Measurements from ENCODE around the gene THAP12. TPM values are rescaled to one million over a fixed set of nuclear protein-coding genes. Genes with fewer than 3 reads are reported as not detected.
"Not testable (repeated sequence)": the region's sequence is repeated elsewhere in the genome, so short reads cannot be mapped to it uniquely, and the experiment has no call there.

The THAP12 gene
- total and polyA plus RNA-seq, 5 donors, result 10.5 to 23.6 (median 19.4) TPM

DNA sequence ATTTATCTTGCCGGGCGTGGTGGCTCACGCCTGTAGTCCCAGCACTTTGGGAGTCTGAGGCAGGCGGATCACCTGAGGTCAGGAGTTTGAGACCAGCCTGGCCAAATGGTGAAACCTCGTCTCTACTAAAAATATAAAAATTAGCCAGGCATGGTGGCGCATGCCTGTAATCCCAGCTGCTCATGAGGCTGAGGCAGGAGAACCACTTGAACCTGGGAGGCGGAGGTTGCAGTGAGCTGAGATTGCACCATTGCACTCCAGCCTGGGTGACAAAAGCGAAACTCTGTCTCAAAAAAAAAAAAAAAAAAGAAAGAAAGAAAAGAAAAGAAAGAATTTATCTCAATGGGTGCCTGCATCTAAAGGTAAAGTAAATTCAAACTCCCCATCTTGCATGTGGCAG, 20.6 kb upstream of the THAP12 start:
- intact Hi-C loops (cut with DNase I); H3K4me1 ChIP-seq (ENCODE audit: control insufficient read depth, insufficient read depth, low read length); ATAC-seq; H3K4me3 ChIP-seq (ENCODE audit: low read length); H3K27me3 ChIP-seq (ENCODE audit: control insufficient read depth, insufficient read depth); H3K27ac ChIP-seq (ENCODE audit: low read length); H3K9me3 ChIP-seq (ENCODE audit: control insufficient read depth, low read length); DNase-seq: not testable (repeated sequence)
- 93% methylated on average over 8 of the region's 8 CpGs for WGBS

DNA sequence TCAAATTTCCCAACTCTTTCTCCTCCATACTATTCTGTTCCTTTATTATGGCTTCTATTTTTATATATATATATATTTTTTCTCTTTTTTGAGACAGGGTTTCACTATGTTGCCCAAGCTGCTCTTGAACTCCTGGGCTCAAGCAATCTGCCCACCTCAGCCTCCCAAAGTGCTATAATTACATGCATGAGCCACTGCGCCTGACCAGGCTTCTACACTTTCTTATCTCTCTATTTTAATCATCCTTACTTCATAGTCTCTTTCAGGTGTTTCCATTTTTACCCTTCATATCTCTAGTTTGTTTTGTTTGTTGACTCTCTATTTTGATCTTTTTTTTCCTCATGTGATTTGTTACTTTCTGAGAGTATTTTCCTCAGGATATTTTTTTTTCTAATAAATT, 20.0 kb upstream of the THAP12 start:
- no peak for DNase-seq
- Histone ChIP-seq H3K4me1 (ENCODE audit: control insufficient read depth, insufficient read depth, low read length) (no peaks in the 10 kb centered on the region), H3K27ac (ENCODE audit: low read length) (no peak overlapping the region), H3K9me3 (ENCODE audit: control insufficient read depth, low read length) (no peaks in the 10 kb centered on the region), H3K27me3 (ENCODE audit: control insufficient read depth, insufficient read depth) (no peaks in the 10 kb centered on the region), H3K4me3 (ENCODE audit: low read length) (no peak overlapping the region)
- 71% methylated on average over 1 of the region's 1 CpG for WGBS
- ATAC-seq, result no peak
- intact Hi-C loops (cut with DNase I), result no loop called here

DNA sequence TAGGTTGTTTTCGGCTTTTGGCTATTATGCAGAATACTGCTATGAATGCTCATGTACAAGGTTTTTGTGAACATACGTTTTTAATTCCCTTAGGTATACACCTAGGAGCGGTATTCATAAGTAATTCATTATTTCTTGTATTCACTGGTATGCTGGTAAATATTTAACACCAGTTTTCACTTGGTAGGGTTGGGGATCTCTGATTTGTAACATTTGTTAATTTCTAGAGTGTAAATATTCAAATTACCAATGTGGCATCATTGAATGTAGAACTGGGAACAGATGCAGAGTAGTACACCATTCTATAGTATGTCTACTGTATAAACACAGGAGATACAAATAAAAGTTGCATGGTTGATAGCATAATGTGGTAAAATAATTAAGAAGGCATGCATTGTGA, 16.5 kb upstream of the THAP12 start:
- Histone ChIP-seq H3K4me1 (ENCODE audit: control insufficient read depth, insufficient read depth, low read length) (no peaks in the 10 kb centered on the region), H3K27me3 (ENCODE audit: control insufficient read depth, insufficient read depth) (no peaks in the 10 kb centered on the region), H3K9me3 (ENCODE audit: control insufficient read depth, low read length) (no peaks in the 10 kb centered on the region), H3K27ac (ENCODE audit: low read length) (no peak overlapping the region), H3K4me3 (ENCODE audit: low read length) (no peak overlapping the region)
- intact Hi-C loops (cut with DNase I), result no loop called here
- no peak for DNase-seq
- 94% methylated on average over 3 of the region's 3 CpGs for WGBS
- no peak for ATAC-seq

DNA sequence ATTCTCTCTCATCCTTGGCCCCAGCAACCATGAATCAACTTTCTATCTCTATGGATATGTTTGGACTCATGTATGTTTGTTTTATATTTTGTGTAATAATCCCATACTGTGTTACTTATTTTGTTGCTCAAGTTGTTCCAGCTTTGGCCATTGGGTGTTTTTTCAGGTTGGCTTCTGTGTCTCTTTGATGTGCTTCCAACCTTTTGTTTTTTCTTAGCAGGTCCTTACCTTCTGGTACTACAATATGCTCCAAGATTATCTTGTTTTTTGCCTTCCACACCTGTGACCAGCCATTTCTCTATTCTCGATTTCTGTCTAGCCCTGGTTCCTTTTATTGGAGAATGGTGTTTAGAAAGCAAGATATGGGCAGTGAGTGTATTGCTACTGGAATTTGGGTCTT, 14.4 kb upstream of the THAP12 start:
- ATAC-seq, result no peak
- WGBS, result 96% methylated on average over 1 of the region's 1 CpG
- no peak overlapping the region for H3K4me3 ChIP-seq (ENCODE audit: low read length)

DNA sequence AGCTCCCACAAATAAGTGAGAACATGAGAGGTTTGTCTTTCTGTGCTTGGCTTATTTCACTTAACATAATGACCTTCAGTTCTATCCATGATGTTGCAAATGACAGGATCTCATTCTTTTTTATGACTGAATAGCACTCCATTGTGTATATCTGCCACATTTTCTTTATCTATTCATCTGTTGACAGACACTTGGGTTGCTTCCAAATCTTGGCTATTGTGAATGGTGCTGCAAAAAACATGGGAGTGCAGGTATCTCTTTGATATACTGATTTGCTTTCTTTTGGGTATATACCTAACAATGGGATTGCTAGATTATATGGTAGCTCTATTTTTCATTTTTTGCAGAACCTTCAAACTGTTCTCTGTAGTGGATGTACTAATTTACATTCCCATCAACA, 13.5 kb upstream of the THAP12 start:
- DNase-seq (no peak), ATAC-seq (no peak)
- H3K9me3 ChIP-seq (ENCODE audit: control insufficient read depth, low read length), result no peaks in the 10 kb centered on the region
- intact Hi-C loops (cut with DNase I), result no loop called here
- H3K4me1 ChIP-seq (ENCODE audit: control insufficient read depth, insufficient read depth, low read length), result no peaks in the 10 kb centered on the region
- H3K27me3 ChIP-seq (ENCODE audit: control insufficient read depth, insufficient read depth), result no peaks in the 10 kb centered on the region
- H3K4me3 ChIP-seq (ENCODE audit: low read length), result no peak overlapping the region
- no peak overlapping the region for H3K27ac ChIP-seq (ENCODE audit: low read length)

More for the DNA sequence above, 14.4 kb upstream of the THAP12 start:
- DNase-seq, result no peak
- H3K27ac ChIP-seq (ENCODE audit: low read length), result no peak overlapping the region
- no peaks in the 10 kb centered on the region for H3K27me3 ChIP-seq (ENCODE audit: control insufficient read depth, insufficient read depth)
- intact Hi-C loops (cut with DNase I), result no loop called here
- H3K4me1 ChIP-seq (ENCODE audit: control insufficient read depth, insufficient read depth, low read length), result no peaks in the 10 kb centered on the region
- no peaks in the 10 kb centered on the region for H3K9me3 ChIP-seq (ENCODE audit: control insufficient read depth, low read length)

DNA sequence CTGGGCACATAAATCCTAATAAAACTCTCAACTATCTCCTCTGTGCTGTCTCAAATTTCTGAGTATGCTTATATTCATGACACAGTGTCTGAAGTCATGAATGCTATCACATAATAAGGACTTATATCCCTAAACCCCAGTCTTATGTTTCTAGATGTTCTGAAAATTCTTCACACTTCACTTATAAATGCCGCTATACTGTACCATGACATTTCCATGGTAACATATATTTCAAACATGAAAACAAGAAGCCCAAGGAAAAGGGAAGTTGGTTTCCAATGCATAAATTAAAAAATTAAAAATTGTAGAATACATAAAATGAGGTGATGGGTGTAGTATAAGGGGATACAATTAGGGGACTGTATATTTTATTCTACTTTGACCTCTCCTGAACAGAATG, 11.9 kb upstream of the THAP12 start:
- H3K27me3 ChIP-seq (ENCODE audit: control insufficient read depth, insufficient read depth), result no peaks in the 10 kb centered on the region
- intact Hi-C loops (cut with DNase I), result no loop called here
- no peak overlapping the region for H3K27ac ChIP-seq (ENCODE audit: low read length)
- H3K9me3 ChIP-seq (ENCODE audit: control insufficient read depth, low read length), result no peaks in the 10 kb centered on the region
- no peak overlapping the region for H3K4me3 ChIP-seq (ENCODE audit: low read length)
- no peaks in the 10 kb centered on the region for H3K4me1 ChIP-seq (ENCODE audit: control insufficient read depth, insufficient read depth, low read length)
- ATAC-seq, result no peak
- WGBS, result 76% methylated on average over 1 of the region's 1 CpG
- no peak for DNase-seq

DNA sequence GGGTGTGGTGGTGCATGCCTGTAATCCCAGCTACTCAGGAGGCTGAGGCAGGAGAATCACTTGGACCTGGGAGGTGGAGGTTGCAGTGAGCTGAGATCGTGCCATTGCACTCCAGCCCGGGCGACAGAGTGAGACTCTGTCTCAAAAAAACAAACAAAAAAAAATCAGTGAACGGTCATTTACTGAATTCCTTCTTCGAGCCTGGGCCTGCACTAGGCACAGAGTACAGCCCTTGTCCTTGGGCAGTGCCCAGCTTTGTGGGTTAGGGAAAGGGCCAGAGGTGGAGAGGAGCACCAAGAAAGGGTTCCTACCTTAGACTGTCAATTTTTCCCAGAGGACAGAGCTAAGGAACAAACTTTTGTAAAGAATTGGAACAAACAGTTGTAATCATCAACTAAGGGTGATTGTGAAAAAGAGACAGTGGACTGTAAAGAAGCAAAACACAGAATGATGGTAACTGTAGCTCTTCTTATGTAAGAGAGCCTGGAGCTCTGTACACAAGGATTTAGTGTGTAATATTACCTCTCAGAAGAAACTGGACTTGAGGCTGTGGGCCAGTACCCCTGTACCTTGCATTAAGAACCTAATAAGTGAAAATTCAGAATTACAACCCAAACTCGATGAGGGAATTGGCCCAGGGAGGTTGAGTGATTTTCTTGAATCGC, 11.0 kb upstream of the THAP12 start:
- Histone ChIP-seq H3K9me3 (ENCODE audit: control insufficient read depth, low read length) (no peaks in the 10 kb centered on the region), H3K4me3 (ENCODE audit: low read length) (no peak overlapping the region), H3K27me3 (ENCODE audit: control insufficient read depth, insufficient read depth) (no peaks in the 10 kb centered on the region), H3K27ac (ENCODE audit: low read length) (no peak overlapping the region), H3K4me1 (ENCODE audit: control insufficient read depth, insufficient read depth, low read length) (no peaks in the 10 kb centered on the region)
- ATAC-seq (no peak), DNase-seq (no peak)
- WGBS, result 92% methylated on average over 7 of the region's 7 CpGs
- intact Hi-C loops (cut with DNase I), result no loop called here

DNA sequence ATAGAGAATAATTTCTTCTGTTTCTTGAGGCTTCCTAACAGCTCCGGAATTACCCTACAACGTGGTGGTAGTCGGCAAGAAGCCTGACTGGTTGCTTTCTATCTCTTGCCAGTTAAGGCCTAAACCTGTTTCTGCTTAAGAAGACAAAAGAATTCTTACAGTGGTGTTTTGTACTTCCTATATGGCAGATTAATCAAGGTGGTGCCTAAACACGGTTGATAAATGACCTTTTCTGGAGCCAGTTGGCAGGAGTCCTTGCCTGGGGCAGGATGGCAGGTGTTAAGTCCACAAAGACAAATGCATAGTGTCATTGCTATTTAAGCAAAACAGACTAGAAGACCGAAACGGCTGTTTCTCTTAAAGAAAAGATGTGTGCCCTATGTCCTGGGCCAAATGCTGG, 10.1 kb upstream of the THAP12 start:
- Histone ChIP-seq H3K4me3 (ENCODE audit: low read length) (no peak overlapping the region), H3K27me3 (ENCODE audit: control insufficient read depth, insufficient read depth) (no peaks in the 10 kb centered on the region), H3K4me1 (ENCODE audit: control insufficient read depth, insufficient read depth, low read length) (no peaks in the 10 kb centered on the region), H3K9me3 (ENCODE audit: control insufficient read depth, low read length) (no peaks in the 10 kb centered on the region), H3K27ac (ENCODE audit: low read length) (no peak overlapping the region)
- DNase-seq, result no peak
- intact Hi-C loops (cut with DNase I), result no loop called here
- WGBS, result 67% methylated on average over 6 of the region's 6 CpGs
- ATAC-seq, result no peak

DNA sequence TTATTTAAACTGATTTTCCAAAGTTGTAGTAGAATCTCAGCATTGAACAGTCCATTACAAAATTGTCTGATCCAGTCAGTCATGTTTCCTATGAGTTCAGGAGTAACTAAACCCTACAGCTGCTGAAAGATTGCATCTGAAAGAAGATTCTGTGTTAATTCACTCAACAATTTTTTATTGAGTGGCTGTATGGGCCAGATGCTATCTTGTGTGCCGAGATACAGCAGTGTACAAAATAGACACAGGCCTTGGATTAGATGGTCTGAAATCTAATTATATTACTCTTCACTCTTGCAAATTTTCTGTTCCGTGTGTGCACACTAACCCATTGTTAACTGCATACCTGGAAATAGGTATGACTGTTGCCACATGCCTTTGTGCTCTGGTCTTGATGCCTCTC, 7.5 kb upstream of the THAP12 start:
- Histone ChIP-seq H3K4me1 (ENCODE audit: control insufficient read depth, insufficient read depth, low read length) (no peaks in the 10 kb centered on the region), H3K27me3 (ENCODE audit: control insufficient read depth, insufficient read depth) (no peaks in the 10 kb centered on the region), H3K4me3 (ENCODE audit: low read length) (no peak overlapping the region), H3K27ac (ENCODE audit: low read length) (no peak overlapping the region), H3K9me3 (ENCODE audit: control insufficient read depth, low read length) (no peaks in the 10 kb centered on the region)
- WGBS, result 90% methylated on average over 2 of the region's 2 CpGs
- ATAC-seq, result no peak
- no peak for DNase-seq
- intact Hi-C loops (cut with DNase I), result loop anchor here in 1 of 4 donors (10.0 kb wide), 1 partner anchor 46 kb away; no protein-coding TSS in a partner anchor

DNA sequence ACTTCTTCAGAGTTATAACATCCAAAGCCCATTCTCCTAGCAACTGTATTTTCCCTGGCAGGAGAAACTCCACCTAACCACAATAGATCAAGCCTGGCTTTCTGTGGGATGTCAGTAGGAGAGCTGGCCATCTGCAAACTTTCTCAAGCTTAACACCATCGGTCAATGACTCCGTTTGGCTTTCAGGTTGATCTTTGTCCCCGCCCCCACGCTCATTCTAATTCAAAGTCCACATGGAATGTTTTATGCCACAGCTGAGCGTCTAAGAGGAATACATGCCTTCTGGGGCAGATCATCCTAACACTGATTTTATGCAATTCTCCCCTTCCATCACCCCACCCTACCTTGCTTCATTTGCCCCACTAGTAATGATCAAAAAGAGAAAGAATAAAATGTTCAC, 5.0 kb upstream of the THAP12 start:
- intact Hi-C loops (cut with DNase I), result loop anchor here in 1 of 4 donors (10.0 kb wide), 1 partner anchor 49 kb away; no protein-coding TSS in a partner anchor
- Histone ChIP-seq H3K4me3 (ENCODE audit: low read length) (no peak overlapping the region), H3K4me1 (ENCODE audit: control insufficient read depth, insufficient read depth, low read length) (peaks cover 2% of the 10 kb centered on the region), H3K27ac (ENCODE audit: low read length) (no peak overlapping the region), H3K9me3 (ENCODE audit: control insufficient read depth, low read length) (no peaks in the 10 kb centered on the region), H3K27me3 (ENCODE audit: control insufficient read depth, insufficient read depth) (no peaks in the 10 kb centered on the region)
- ATAC-seq (no peak), DNase-seq (no peak)
- WGBS, result 83% methylated on average over 5 of the region's 5 CpGs

DNA sequence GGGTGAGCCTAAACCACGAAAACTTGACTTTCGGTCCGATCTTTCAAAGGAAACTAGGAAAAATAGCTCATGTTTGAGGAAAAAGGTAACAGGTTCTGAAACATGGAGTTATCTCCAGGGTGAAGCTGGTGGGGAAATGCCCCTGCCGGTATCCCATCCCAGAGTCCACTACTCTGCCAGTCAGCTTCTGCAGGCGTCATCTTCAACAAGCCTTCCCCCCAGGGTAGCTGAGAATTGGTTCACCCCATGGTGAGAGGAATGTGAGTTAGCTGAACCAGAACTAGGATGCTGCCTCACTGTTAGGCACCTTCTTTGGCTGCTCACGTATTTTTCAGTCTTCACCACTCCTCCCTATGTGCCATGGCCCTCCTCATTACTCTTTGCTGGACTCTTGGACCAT, 1.3 kb upstream of the THAP12 start:
- H3K27ac ChIP-seq (ENCODE audit: low read length), result no peak overlapping the region
- intact Hi-C loops (cut with DNase I), result loop anchor here in 1 of 4 donors (10.0 kb wide), 1 partner anchor 53 kb away; no protein-coding TSS in a partner anchor
- no peaks in the 10 kb centered on the region for H3K9me3 ChIP-seq (ENCODE audit: control insufficient read depth, low read length)
- 85% methylated on average over 6 of the region's 6 CpGs for WGBS
- ATAC-seq (no peak), DNase-seq (no peak)
- H3K4me3 ChIP-seq (ENCODE audit: low read length), result no peak overlapping the region
- H3K4me1 ChIP-seq (ENCODE audit: control insufficient read depth, insufficient read depth, low read length), result peaks cover 7% of the 10 kb centered on the region
- H3K27me3 ChIP-seq (ENCODE audit: control insufficient read depth, insufficient read depth), result no peaks in the 10 kb centered on the region

Measured in right cardiac atrium (tissue), 5 donors.